Mammary epithelial cell (primary cell): ENCODE data around the gene PEA15.

Experiments
- EZH2 ChIP-seq: IDR thresholded peaks from 2 replicates; pipeline ENCODE4 v1.6.1; 2012; ENCODE audit warnings: low read length, inconsistent platforms, borderline replicate concordance
- TF ChIP-seq, protein P1 (sequence below), 2 donors: IDR thresholded peaks in 1 of 2; conservative IDR thresholded peaks in 1 of 2; 2 replicates each; pipeline ENCODE4 v1.5.1; 2011 to 2012; ENCODE audit warnings: inconsistent platforms in 2 of 2, low read length in 2 of 2, mild to moderate bottlenecking in 2 of 2, control low read depth in 1 of 2, low read depth in 1 of 2; ENCODE audit not compliant: insufficient read depth in 1 of 2; ENCODE audit errors: extremely low read depth in 1 of 2

DNA sequence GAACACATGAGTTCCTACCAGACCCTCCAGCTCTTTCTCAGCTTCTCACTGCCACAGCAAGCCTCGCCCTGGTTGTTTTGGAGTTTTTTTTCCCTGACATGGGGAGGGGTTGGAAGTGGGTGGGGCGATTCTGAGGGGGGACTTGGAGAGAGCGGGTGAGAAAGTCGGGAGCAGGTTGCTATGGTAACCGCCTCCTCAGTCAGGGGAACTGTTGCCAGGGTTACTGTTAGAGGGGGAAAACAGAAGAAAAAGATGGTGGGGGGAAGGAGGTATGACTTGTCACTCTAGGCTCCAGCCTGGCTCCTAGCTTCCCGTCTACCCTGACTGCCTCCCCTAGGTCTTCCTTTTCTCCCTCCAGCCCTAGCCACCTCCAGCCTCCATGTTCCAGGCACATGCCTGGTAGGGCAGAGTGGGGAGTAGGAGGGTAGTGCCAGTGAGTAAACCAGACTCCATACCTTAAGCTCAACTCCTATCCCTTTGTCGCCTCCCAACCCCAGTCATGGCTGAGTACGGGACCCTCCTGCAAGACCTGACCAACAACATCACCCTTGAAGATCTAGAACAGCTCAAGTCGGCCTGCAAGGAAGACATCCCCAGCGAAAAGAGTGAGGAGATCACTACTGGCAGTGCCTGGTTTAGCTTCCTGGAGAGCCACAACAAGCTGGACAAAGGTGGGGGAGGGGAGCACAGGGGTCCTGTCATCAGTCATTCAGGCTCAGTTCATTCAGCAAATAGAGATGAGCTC is 6.0 kb downstream of the PEA15 start:
- TF ChIP-seq, protein P1, sequence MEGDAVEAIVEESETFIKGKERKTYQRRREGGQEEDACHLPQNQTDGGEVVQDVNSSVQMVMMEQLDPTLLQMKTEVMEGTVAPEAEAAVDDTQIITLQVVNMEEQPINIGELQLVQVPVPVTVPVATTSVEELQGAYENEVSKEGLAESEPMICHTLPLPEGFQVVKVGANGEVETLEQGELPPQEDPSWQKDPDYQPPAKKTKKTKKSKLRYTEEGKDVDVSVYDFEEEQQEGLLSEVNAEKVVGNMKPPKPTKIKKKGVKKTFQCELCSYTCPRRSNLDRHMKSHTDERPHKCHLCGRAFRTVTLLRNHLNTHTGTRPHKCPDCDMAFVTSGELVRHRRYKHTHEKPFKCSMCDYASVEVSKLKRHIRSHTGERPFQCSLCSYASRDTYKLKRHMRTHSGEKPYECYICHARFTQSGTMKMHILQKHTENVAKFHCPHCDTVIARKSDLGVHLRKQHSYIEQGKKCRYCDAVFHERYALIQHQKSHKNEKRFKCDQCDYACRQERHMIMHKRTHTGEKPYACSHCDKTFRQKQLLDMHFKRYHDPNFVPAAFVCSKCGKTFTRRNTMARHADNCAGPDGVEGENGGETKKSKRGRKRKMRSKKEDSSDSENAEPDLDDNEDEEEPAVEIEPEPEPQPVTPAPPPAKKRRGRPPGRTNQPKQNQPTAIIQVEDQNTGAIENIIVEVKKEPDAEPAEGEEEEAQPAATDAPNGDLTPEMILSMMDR (conservative IDR thresholded peaks at IDR 0.05 in 1 of 2, IDR thresholded peaks at IDR 0.05 in 1 of 2; ENCODE audit: extremely low read depth in 1 of 2, insufficient read depth in 1 of 2, low read depth in 1 of 2, low read length in 2 of 2): no peak
- TF ChIP-seq EZH2: no peak
